KMS-11 (cell line): Measurements from ENCODE around the gene MRRF.

Source experiments
- H2AFZ ChIP-seq: fragments of 200-600 bp; sonication (generic); 2 replicates; pipeline ENCODE4 v1.6.1; 2016; ENCODE audit warnings: antibody characterized with exemption, mixed run types, low read depth
- H3K27ac ChIP-seq: fragments of 200-600 bp; sonication (generic); 2 replicates; pipeline ENCODE4 v1.6.1; 2016; ENCODE audit warnings: mild to moderate bottlenecking, mixed run types
- H3K27me3 ChIP-seq: fragments of 200-600 bp; sonication (generic); 2 replicates; pipeline ENCODE4 v1.6.1; 2017; ENCODE audit warnings: mild to moderate bottlenecking, low read depth, mixed run types, moderate library complexity; ENCODE audit not compliant: insufficient read depth
- H3K36me3 ChIP-seq: fragments of 200-600 bp; sonication (generic); 2 replicates; pipeline ENCODE4 v1.6.1; 2017; ENCODE audit warnings: mild to moderate bottlenecking, mixed run types; ENCODE audit not compliant: insufficient read depth
- H3K4me1 ChIP-seq: fragments of 200-600 bp; sonication (generic); 2 replicates; pipeline ENCODE4 v1.6.1; 2016; ENCODE audit warnings: mild to moderate bottlenecking, low read depth, mixed run types; ENCODE audit not compliant: poor library complexity, severe bottlenecking
- H3K4me2 ChIP-seq: fragments of 200-600 bp; sonication (generic); 2 replicates; pipeline ENCODE4 v1.7.0; 2016; ENCODE audit warnings: mild to moderate bottlenecking, mixed run types
- H3K4me3 ChIP-seq: fragments of 200-600 bp; sonication (generic); IDR thresholded peaks from 2 replicates; pipeline ENCODE4 v1.6.1; 2017; ENCODE audit warnings: low read depth, low read length, mixed read lengths; ENCODE audit not compliant: insufficient read depth
- H3K79me2 ChIP-seq: fragments of 200-600 bp; sonication (generic); 2 replicates; pipeline ENCODE4 v1.6.1; 2016; ENCODE audit warnings: low read depth, mixed run types; ENCODE audit not compliant: insufficient read depth
- H3K9ac ChIP-seq: fragments of 200-600 bp; sonication (generic); 2 replicates; pipeline ENCODE4 v1.6.1; 2016; ENCODE audit warnings: mild to moderate bottlenecking, mixed run types
- H4K20me1 ChIP-seq: fragments of 200-600 bp; sonication (generic); 2 replicates; pipeline ENCODE4 v1.6.1; 2016; ENCODE audit warnings: mild to moderate bottlenecking, mixed run types; ENCODE audit not compliant: insufficient read depth
- CTCF ChIP-seq: fragments of 200-600 bp; sonication (generic); conservative IDR thresholded peaks from 2 replicates; pipeline ENCODE4 v1.6.1; 2017; ENCODE audit warnings: low read depth, mild to moderate bottlenecking, antibody characterized with exemption, low read length, moderate library complexity, mixed read lengths

MRRF gene

GRCh38 chr9:122220673-122221182 lies 44.0 kb upstream of the MRRF start:
- no peaks in the 10 kb centered on the region for H3K79me2 ChIP-seq
- H3K27ac ChIP-seq = no peak overlapping the region
- no peak overlapping the region for H3K4me3 ChIP-seq
- no peak for TF ChIP-seq CTCF
- no peaks in the 10 kb centered on the region for H3K27me3 ChIP-seq
- H3K4me1 ChIP-seq = no peaks in the 10 kb centered on the region
- H4K20me1 ChIP-seq = no peaks in the 10 kb centered on the region
- no peaks in the 10 kb centered on the region for H3K36me3 ChIP-seq
- H2AFZ ChIP-seq = no peak overlapping the region
- H3K4me2 ChIP-seq = no peak overlapping the region
- H3K9ac ChIP-seq = no peak overlapping the region

DNA sequence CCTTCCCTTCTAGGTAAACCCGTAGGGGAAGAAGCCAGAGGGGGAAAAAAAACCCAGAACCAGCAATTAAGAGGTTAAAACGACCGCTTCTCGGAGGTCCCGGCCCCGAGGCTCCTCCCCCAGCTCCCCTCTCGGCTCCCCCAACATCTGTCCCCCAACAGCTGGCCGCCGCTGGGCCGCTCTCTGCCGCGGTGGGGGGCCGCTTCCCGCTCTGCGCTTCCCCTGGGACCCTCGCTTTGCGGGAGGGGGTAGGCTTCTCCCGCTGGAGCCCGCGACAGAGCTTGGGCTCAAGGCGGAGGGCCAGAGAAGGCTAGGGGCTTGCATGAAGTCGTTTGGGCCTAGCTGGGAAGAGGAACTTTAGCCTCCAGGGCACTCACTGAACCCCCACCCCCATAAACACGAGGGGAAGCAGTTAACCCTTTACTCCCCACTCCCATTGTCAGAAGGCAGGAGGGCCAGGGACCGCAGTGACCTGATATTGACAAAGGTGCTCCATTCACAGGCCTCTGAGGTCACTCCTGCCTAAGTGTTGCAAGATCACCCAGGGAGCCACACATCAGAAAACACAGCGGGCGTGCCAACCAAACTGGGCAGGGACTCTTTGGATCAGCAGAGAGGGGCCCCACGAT lies 43.4 kb upstream of the MRRF start:
- no peak overlapping the region for H3K27ac ChIP-seq
- no peaks in the 10 kb centered on the region for H3K79me2 ChIP-seq
- no peak overlapping the region for H3K4me3 ChIP-seq
- no peaks in the 10 kb centered on the region for H3K4me1 ChIP-seq
- no peak overlapping the region for H2AFZ ChIP-seq
- no peaks in the 10 kb centered on the region for H3K27me3 ChIP-seq
- TF ChIP-seq CTCF = no peak
- no peaks in the 10 kb centered on the region for H3K36me3 ChIP-seq
- H3K4me2 ChIP-seq = no peak overlapping the region
- no peaks in the 10 kb centered on the region for H4K20me1 ChIP-seq
- H3K9ac ChIP-seq = no peak overlapping the region

GRCh38 chr9:122222791-122223190 lies 41.9 kb upstream of the MRRF start:
- Histone ChIP-seq H3K4me3 (no peak overlapping the region), H2AFZ (no peak overlapping the region), H3K36me3 (no peaks in the 10 kb centered on the region), H3K4me2 (no peak overlapping the region), H3K79me2 (no peaks in the 10 kb centered on the region), H3K27ac (no peak overlapping the region), H4K20me1 (no peaks in the 10 kb centered on the region), H3K4me1 (no peaks in the 10 kb centered on the region), H3K9ac (no peak overlapping the region), H3K27me3 (no peaks in the 10 kb centered on the region)
- no peak for TF ChIP-seq CTCF

GRCh38 chr9:122223435-122223834 lies 41.2 kb upstream of the MRRF start:
- no peaks in the 10 kb centered on the region for H4K20me1 ChIP-seq
- no peaks in the 10 kb centered on the region for H3K79me2 ChIP-seq
- TF ChIP-seq CTCF = no peak
- no peaks in the 10 kb centered on the region for H3K4me1 ChIP-seq
- no peak overlapping the region for H3K4me2 ChIP-seq
- no peak overlapping the region for H3K9ac ChIP-seq
- no peaks in the 10 kb centered on the region for H3K27me3 ChIP-seq
- no peak overlapping the region for H3K27ac ChIP-seq
- H2AFZ ChIP-seq = no peak overlapping the region
- no peaks in the 10 kb centered on the region for H3K36me3 ChIP-seq
- H3K4me3 ChIP-seq = no peak overlapping the region
